Measurements from ENCODE around the gene CREB3L1. TPM values are rescaled to one million over a fixed set of nuclear protein-coding genes. Genes with fewer than 3 reads are reported as not detected.

CREB3L1 gene
- total RNA-seq, 2 donors from 2014 or later, result 0.14 to 0.61 TPM

GRCh38 chr11:46339816-46340215 lies 62.4 kb downstream of the CREB3L1 start:
- H3K36me3 Mint-ChIP-seq, result no peaks in the 10 kb centered on the region
- DNase-seq (ENCODE audit: low spot score in 2 of 2) (no peak), ATAC-seq (no peak)
- no peaks in the 10 kb centered on the region for H3K9me3 Mint-ChIP-seq
- H3K27ac Mint-ChIP-seq, result no peak overlapping the region

GRCh38 chr11:46341454-46341853 lies 64.0 kb downstream of the CREB3L1 start:
- Mint-ChIP-seq H3K27ac (peak overlapping the region in 1 of 2 donors; percentile 25), H3K36me3 (peaks cover 0 to 4% of the 10 kb centered on the region in 2 donors), H3K9me3 (no peaks in the 10 kb centered on the region)
- ATAC-seq (no peak), DNase-seq (ENCODE audit: low spot score in 2 of 2) (no peak)

GRCh38 chr11:46342239-46342638 lies 64.8 kb downstream of the CREB3L1 start:
- ATAC-seq (no peak), DNase-seq (ENCODE audit: low spot score in 2 of 2) (no peak)
- Mint-ChIP-seq H3K27ac (no peak overlapping the region), H3K9me3 (no peaks in the 10 kb centered on the region), H3K36me3 (peaks cover 0 to 4% of the 10 kb centered on the region in 2 donors)

- no peak overlapping the region for H3K27ac Mint-ChIP-seq
- DNase-seq (ENCODE audit: low spot score in 2 of 2) (no peak), ATAC-seq (no peak)
- H3K9me3 Mint-ChIP-seq, result no peaks in the 10 kb centered on the region
- peaks cover 3 to 4% of the 10 kb centered on the region in 2 donors for H3K36me3 Mint-ChIP-seq
These were observed 66.1 kb downstream of the CREB3L1 start for GRCh38 chr11:46343520-46343919.

- Mint-ChIP-seq H3K27ac (peak overlapping the region; percentile 57 to 85), H3K36me3 (peaks cover 4 to 11% of the 10 kb centered on the region in 2 donors), H3K9me3 (no peaks in the 10 kb centered on the region)
- ATAC-seq, result peak in 1 of 2 donors; percentile 8
- DNase-seq (ENCODE audit: low spot score in 2 of 2), result no peak
These were observed 67.7 kb downstream of the CREB3L1 start for GRCh38 chr11:46345131-46345597.

- H3K27ac Mint-ChIP-seq, result peak overlapping the region; percentile 44 to 57
These were observed 68.5 kb downstream of the CREB3L1 start for GRCh38 chr11:46345881-46346484.

GRCh38 chr11:46346886-46347636 lies 69.6 kb downstream of the CREB3L1 start, which contains the start of gene DGKZ:
Gene DGKZ (plus strand): TSS chr11:46347463. CDS start chr11:46347660, 197 bp downstream.
- Mint-ChIP-seq H3K27ac (peak within 1 kb of the TSS; percentile 87 to 98), H3K9me3 (no peaks in the 10 kb centered on the region)
- ATAC-seq, result peak; percentile 53 to 72

More at GRCh38 chr11:46345881-46346484, 68.5 kb downstream of the CREB3L1 start:
- no peaks in the 10 kb centered on the region for H3K9me3 Mint-ChIP-seq
- DNase-seq (ENCODE audit: low spot score in 2 of 2) (peak in 1 of 2 donors; percentile 73), ATAC-seq (peak; percentile 5 to 26)
- H3K36me3 Mint-ChIP-seq, result peaks cover 4 to 11% of the 10 kb centered on the region in 2 donors

GRCh38 chr11:46347637-46348311 lies 70.3 kb downstream of the CREB3L1 start:
- ATAC-seq (no peak), DNase-seq (ENCODE audit: low spot score in 2 of 2) (no peak)
- peaks cover 4 to 14% of the 10 kb centered on the region in 2 donors for H3K36me3 Mint-ChIP-seq
- H3K27ac Mint-ChIP-seq, result peak overlapping the region; percentile 87 to 98
- H3K9me3 Mint-ChIP-seq, result no peaks in the 10 kb centered on the region

More at GRCh38 chr11:46346886-46347636, 69.6 kb downstream of the CREB3L1 start, which contains the start of gene DGKZ:
- peaks cover 4 to 11% of the 10 kb centered on the region in 2 donors for H3K36me3 Mint-ChIP-seq
- DNase-seq (ENCODE audit: low spot score in 2 of 2), result peak; percentile 92 to 97

- ATAC-seq, result peak; percentile 24 to 54
- no peaks in the 10 kb centered on the region for H3K9me3 Mint-ChIP-seq
- DNase-seq (ENCODE audit: low spot score in 2 of 2), result peak; percentile 58 to 82
- peaks cover 4 to 16% of the 10 kb centered on the region in 2 donors for H3K36me3 Mint-ChIP-seq
- H3K27ac Mint-ChIP-seq, result peak overlapping the region; percentile 87 to 98
These were observed 71.3 kb downstream of the CREB3L1 start for GRCh38 chr11:46348566-46349401.

GRCh38 chr11:46350695-46351094 lies 73.2 kb downstream of the CREB3L1 start:
- ATAC-seq, result no peak
- H3K36me3 Mint-ChIP-seq, result peaks cover 0 to 23% of the 10 kb centered on the region in 2 donors
- no peaks in the 10 kb centered on the region for H3K9me3 Mint-ChIP-seq
- no peak for DNase-seq (ENCODE audit: low spot score in 2 of 2)
- peak overlapping the region in 1 of 2 donors; percentile 45 for H3K27ac Mint-ChIP-seq

- DNase-seq (ENCODE audit: low spot score in 2 of 2) (no peak), ATAC-seq (no peak)
- Mint-ChIP-seq H3K36me3 (peaks cover 0 to 23% of the 10 kb centered on the region in 2 donors), H3K9me3 (no peaks in the 10 kb centered on the region), H3K27ac (peak overlapping the region in 1 of 2 donors; percentile 77)
These were observed 73.7 kb downstream of the CREB3L1 start for GRCh38 chr11:46351148-46351547.

GRCh38 chr11:46351606-46352005 lies 74.1 kb downstream of the CREB3L1 start:
- DNase-seq (ENCODE audit: low spot score in 2 of 2), result no peak
- peak overlapping the region; percentile 77 to 79 for H3K27ac Mint-ChIP-seq
- no peak for ATAC-seq
- H3K36me3 Mint-ChIP-seq, result peaks cover 0 to 23% of the 10 kb centered on the region in 2 donors
- no peaks in the 10 kb centered on the region for H3K9me3 Mint-ChIP-seq

- DNase-seq (ENCODE audit: low spot score in 2 of 2), result peak; percentile 77 to 87
- peak; percentile 17 to 74 for ATAC-seq
- Mint-ChIP-seq H3K36me3 (peaks cover 0 to 23% of the 10 kb centered on the region in 2 donors), H3K27ac (peak overlapping the region; percentile 79 to 96), H3K9me3 (no peaks in the 10 kb centered on the region)
These were observed 74.8 kb downstream of the CREB3L1 start for GRCh38 chr11:46352063-46352841.

GRCh38 chr11:46353698-46354097 lies 76.2 kb downstream of the CREB3L1 start:
- ATAC-seq (peak; percentile 43 to 46), DNase-seq (ENCODE audit: low spot score in 2 of 2) (peak in 1 of 2 donors; percentile 55)
- Mint-ChIP-seq H3K36me3 (peaks cover 0 to 18% of the 10 kb centered on the region in 2 donors), H3K27ac (peak overlapping the region; percentile 79 to 96), H3K9me3 (no peaks in the 10 kb centered on the region)

GRCh38 chr11:46356924-46357482 lies 79.5 kb downstream of the CREB3L1 start:
- no peak for DNase-seq (ENCODE audit: low spot score in 2 of 2)
- Mint-ChIP-seq H3K27ac (peak overlapping the region in 1 of 2 donors; percentile 24), H3K36me3 (peaks cover 0 to 11% of the 10 kb centered on the region in 2 donors), H3K9me3 (no peaks in the 10 kb centered on the region)
- no peak for ATAC-seq

All from activated naive CD4-positive, alpha-beta T cell treated with anti-CD3 and anti-CD28 coated beads, Interleukin-2, amount 50 U/mL, for 72 hours (primary cell).